Prostate gland (tissue), 2 donors: ENCODE measurements around the gene AATK.

Source experiments
- POLR2AphosphoS5 ChIP-seq: sonication (generic); formaldehyde crosslinking; IDR thresholded peaks from one replicate; pipeline ENCODE4 v1.6.1; 2017; ENCODE audit warnings: antibody characterized with exemption
- TF ChIP-seq, protein P1 (sequence below), 4 experiments: fragments of 200-600 bp in 2 of 4; fragments of 450-650 bp in 2 of 4; sonication (generic) in 2 of 4; IDR thresholded peaks; 1 replicate in 3 of 4; 2 replicates in 1 of 4; pipeline ENCODE4 v1.5.1; 2016 to 2019; ENCODE audit warnings: antibody characterized with exemption in 4 of 4, mild to moderate bottlenecking in 2 of 4, moderate library complexity in 2 of 4

GRCh38 chr17:81102352-81102751, 63.7 kb downstream of the AATK start:
- TF ChIP-seq, protein P1, sequence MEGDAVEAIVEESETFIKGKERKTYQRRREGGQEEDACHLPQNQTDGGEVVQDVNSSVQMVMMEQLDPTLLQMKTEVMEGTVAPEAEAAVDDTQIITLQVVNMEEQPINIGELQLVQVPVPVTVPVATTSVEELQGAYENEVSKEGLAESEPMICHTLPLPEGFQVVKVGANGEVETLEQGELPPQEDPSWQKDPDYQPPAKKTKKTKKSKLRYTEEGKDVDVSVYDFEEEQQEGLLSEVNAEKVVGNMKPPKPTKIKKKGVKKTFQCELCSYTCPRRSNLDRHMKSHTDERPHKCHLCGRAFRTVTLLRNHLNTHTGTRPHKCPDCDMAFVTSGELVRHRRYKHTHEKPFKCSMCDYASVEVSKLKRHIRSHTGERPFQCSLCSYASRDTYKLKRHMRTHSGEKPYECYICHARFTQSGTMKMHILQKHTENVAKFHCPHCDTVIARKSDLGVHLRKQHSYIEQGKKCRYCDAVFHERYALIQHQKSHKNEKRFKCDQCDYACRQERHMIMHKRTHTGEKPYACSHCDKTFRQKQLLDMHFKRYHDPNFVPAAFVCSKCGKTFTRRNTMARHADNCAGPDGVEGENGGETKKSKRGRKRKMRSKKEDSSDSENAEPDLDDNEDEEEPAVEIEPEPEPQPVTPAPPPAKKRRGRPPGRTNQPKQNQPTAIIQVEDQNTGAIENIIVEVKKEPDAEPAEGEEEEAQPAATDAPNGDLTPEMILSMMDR (IDR thresholded peaks at IDR 0.05): no peak
- TF ChIP-seq POLR2AphosphoS5: no peak
